Stimulated activated CD8-positive, alpha-beta memory T cell treated with anti-CD3 and anti-CD28 coated beads, Interleukin-4, amount 100 ng/mL, for 24 hours (primary cell): ENCODE data around the gene WDR70.
"Not testable (repeated sequence)": the region's sequence is repeated elsewhere in the genome, so short reads cannot be mapped to it uniquely, and the experiment has no call there.

Experiments
- DNase-seq: peaks from one replicate; pipeline ENCODE4 v3.0.0-alpha.2; 2020; ENCODE audit warnings: low read depth

The WDR70 gene

DNA sequence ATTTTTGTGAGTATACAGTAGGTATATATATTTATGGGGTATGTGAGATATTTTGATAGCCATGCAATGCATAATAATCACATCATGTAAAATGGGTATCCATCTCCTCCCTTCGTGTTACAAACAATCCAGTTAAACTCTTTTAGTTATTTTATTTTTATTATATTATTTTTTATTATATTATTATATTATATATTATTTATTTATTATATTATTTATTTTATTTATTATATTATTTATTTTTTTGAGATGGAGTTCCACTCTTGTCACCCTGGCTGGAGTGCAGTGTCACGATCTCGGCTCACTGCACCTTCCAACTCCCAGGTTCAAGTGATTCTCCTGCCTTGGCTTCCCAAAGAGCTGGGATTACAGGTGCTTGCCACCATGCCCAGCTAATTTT lies 138.6 kb downstream of the WDR70 start:
- no peak for DNase-seq

DNA sequence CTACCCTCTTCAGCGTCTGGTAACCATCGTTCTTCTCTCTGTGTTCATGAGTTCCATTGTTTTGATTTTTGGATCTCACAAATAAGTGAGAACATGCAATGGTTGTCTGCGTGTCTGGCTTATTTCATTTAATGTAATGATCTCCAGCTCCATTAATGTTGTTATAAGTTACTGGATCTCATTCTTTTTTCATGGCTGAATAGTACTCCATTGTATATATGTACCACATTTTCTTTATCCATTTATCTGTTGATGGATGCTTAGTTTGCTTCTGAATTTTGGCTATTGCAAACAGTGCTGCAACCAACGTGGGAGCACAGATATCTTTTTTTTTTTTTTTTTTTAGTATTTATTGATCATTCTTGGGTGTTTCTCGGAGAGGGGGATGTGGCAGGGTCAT lies 139.2 kb downstream of the WDR70 start:
- DNase-seq = not testable (repeated sequence)

DNA sequence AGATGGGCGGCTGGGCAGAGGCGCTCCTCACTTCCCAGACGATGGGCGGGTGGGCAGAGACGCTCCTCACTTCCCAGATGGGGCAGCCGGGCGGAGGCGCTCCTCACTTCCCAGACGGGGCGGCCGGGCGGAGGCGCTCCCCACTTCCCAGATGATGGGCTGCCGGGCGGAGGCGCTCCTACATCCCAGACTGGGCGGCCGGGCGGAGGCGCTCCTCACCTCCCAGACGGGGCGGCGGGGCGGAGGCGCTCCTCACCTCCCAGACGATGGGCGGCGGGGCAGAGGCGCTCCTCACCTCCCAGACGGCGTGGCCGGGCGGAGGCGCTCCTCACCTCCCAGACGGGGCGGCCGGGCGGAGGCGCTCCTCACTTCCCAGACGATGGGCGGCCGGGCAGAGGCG lies 140.2 kb downstream of the WDR70 start:
- no peak for DNase-seq

DNA sequence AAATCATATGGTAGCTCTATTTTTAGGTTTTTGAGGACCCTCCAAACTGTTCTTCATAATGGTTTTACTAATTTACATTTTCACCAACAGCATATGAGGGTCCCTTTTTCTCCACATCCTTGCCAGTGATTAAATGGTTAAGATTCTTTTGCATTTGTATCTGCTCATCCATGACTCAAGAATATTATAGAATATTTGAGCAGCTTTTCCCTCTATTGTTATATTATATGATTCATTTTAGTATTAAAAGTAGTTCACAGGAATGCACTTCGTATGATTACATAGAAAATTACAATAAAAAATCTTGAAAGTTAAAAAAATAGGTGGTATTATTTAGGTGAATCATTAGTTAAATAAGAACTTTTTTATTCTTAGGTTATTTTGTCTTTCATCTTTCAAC lies 140.7 kb downstream of the WDR70 start:
- no peak for DNase-seq

DNA sequence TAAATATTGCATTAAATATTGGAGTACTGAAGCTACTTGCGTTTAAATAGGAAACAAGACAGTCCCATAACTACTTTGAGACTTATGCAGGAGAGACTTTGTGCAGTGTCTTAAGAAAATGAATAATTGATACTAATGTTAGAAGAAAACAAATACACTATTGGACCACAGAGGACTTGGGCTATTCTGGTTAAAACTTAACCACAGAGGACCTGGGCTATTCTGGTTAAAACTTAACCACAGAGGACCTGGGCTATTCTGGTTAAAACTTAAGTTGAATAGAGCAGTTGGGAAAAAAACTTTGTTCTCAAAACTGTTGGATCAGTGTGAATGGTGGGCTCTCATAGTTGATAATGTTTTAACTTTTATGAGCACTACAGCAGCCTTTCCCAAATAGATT lies 141.7 kb downstream of the WDR70 start:
- no peak for DNase-seq

DNA sequence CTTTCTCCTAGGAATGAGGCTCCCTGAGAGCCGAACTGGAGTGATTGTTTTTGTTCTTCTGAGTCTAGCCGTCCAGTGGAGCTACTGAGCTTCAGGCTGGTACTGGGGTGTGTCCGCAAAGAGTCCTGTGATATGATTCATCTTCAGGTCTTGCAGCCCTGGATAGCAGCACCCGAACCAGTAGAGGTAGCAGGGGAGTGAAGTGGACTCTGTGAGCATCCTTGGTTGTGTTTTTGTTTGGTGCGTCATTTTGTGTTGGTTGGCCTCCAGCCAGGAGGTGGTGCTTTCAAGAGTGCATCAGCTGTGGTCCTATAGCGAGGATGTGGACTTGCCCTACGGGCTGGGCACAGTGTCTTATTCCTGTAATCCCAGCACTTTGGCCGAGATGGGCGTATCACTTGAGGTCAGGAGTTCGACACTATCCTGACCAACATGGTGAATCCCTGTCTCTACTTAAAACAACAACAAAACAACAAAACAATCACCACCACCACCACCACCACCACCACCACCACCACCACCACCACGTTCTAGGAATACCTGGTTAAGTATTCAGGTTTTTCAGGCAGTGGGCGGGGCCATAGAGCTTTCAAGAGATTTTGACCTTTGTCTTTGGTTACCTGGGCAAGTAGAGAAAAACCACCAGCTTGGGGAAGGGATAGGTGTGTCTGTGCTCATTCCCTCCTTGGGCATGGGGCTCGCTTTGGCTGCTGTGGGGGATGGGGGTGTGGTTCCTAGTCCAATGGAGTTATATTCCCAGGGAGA lies 154.0 kb downstream of the WDR70 start:
- DNase-seq = no peak

DNA sequence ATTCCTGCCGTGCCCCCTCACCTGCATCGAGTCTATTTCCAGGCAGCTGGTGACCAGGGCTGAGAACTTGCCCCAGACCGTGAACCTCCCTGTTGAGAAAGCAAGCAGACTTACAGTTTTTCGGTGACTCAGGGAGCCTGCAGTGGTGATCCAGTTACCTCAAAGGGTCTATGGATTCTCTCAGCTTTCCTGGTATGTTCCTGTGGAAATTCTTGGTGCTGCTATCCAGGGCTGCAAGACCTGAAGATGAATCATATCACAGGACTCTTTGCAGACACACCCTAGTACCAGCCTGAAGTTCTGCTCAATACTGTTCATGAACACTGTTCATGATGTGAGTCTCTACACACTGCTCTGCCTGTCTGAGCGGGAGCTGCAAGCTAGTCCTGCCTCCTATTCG lies 154.7 kb downstream of the WDR70 start:
- no peak for DNase-seq

DNA sequence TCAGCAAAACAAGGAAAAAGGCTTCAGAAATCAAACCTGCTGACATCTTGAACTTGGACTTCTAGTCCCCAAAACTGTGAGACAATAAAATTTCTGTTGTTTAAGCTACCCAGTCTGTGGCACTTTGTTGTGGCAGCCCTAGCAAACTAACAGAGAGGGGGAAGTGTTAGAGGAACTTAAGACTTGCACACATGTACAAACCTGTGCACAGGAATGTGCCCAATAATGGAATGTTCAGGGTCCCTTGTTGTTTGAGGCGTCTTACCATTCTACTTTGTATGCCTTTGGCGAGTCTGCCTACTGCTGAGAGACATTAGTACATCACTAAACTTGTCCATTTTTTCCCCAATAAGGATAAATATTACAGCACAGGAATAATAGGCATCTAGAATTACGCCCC lies 160.3 kb downstream of the WDR70 start:
- DNase-seq = no peak

DNA sequence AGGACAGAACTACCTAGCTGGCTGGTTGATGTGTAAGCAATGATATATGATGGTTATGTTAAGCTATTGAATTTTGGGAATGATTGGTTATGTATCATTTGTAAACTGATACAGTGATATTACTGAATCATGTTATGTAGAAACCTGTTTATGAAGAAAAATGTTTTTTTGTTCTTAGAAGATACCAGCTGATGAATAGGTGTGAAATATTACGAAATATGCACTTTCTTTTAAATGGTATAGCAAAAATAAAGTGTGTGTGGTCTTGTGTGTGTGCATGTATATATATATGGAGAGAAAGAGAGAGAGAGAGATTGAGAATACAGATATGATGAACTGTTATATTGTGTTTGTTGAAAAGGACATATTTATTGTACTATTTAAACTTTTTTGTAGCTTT lies 164.1 kb downstream of the WDR70 start:
- no peak for DNase-seq

DNA sequence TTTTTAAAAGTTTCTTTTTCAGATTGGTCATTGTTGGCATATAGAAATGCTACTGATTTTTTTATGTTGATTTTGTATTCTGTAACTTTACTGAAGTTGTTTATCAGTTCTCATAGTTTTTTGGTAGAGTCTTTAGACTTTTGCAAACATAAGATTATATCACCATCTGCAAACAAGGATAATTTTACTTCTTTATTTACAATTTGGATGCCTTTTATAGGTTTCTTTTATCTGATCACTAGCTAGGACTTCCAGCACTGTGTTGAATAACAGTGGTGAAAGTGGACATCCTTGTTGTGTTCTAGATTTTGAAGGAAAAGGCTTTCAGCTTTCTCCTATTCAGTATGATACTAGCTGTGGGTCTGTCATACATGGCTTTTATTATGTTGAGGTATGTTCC lies 170.3 kb downstream of the WDR70 start:
- DNase-seq = no peak

DNA sequence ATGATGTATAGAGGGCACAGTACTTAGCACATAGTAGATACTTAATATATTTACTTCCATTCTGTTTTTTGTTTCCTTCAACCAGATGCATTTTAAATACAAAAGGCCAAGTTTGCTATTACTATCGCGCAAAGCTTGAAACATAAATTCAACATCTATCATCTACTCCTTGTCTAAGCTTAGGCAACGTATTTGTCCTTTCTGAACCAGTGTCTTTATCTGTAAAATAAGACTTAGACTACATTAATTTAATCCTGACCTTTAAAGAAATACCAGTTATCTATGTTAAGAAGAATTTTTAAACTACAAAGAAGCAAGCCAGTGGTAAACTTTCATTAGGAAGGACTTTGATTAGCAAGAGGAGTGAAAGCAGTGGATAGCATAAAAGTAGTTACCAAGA lies 173.0 kb downstream of the WDR70 start:
- no peak for DNase-seq

DNA sequence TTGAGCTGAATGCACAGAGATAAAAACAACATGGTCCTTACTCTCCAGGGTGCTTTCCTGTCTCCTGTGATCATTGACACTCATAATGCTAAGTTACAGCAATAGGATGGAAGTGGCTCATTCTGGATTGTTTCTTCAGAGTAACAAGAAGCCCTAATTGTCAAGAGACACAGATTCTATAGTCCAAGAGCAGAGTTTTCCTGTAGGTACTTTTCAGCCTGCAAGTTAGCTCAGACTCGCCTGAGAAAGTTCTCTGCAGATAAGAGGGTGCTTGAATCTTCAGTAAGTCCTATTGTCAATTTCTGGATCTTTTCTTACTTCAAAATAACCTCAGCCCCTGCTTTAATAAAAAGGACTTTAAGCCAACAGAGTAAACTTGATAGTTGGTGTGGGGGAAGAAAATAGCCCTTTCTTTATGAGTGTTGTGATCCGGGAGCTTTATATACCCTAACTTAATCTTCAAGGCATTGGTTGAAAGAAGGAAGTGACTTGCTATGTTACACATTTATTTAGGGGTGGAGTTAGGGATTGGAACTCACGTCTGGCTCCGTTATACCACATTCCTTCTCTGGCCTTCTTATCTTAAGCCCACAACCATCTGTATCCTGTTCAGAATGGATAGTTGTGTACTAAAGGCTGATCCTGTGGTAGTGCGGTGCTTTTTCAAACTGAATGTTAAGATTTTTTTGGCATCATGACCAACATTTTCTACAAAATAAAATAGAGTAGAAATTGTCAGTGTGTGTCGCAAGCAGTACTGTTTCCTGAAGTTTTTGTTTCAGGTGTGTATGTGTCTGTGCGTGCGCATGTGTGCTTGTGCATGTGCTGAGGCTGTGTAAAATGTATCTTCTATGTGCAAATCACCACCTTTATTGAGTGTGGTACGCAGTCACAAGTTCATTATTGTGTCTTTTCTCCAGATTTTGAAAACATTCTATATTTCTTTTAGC lies 173.9 kb downstream of the WDR70 start:
- DNase-seq = no peak

DNA sequence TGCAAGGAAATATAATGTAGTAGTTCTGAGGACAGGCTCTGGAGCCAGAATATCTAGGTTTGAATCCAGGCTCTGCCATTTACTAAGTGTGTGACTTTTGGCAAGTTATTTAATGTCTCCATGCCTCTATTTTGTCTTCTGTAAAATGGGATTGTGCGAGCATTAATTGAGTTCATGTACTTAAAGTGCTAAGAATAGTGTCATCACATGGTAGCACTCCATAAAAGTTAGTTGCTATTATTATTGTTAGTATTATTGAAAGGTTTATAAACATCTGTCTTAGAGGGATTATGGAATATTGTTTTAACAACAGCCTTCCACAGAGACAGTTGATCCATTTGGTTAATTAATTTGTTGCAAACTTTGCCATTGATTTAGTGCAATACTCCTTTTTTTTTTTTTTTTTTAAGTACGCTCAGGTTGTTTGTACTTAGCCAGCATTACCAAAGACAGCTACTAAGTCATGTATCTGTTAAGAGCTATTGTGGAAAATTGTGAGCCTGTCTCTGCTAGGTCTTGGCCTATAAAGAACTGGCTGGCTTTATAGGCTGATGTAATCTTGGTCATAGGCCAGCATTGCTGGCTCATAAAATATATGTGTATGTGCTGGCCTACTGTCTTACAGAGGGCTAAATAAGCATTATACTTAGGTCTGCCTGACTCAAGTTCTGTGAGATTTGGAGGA lies 174.7 kb downstream of the WDR70 start:
- no peak for DNase-seq

DNA sequence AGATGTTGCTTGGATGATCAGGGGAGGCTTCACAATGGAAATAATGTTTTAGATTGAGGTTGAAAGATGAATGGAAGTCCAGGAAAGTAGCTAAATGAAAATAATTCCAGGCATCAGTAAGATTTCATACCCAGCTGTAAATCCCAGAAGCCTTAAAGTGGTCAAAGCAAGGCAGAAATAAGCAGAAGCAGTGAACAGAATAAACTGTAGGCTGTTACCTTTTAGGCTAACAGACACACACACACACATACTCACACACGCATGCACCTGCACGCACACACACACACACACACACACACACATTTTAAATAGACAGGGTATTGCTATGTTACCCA lies 175.3 kb downstream of the WDR70 start:
- no peak for DNase-seq

DNA sequence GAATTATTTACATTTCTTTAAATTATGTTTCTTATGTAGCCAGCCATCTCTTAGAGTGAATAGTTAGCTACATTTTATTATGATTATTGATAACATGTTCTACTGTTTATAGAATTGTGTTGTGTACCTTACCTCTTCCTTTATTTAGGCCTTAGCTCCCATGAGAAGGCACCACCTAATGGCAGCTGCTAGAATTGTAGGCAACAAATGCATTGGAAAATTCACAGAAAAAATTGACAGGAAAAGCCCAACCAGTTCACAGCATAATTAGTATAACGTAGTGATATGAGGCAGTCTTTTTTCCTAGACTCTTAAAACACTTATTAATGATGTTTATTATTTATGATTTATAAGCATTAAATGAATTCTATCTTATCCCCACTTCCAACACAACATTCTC lies 175.8 kb downstream of the WDR70 start:
- no peak for DNase-seq

DNA sequence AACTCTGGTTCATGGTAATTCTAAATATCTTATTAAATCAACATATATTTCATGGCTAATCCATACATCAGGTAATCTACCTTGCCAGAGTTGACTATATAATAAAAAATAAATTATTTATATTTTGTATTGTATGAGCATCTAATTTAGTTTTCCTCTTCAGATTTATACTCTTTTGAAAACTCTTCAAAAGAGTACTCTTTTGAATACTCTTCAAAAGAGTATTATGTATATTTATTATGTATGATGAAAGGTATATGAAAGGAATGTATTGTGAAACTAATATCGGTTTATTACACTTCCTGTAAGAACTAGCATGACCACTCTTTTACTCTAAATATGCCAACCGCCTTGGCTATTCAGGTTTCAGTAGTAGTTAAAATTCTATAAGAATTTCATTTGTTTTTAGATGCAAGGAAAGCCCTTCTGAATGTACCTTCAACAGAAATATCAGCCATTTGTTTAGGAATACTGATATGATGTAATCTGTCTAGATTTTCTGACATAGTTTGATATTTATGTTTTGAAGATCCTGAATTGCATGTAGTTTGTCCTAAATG lies 178.7 kb downstream of the WDR70 start:
- no peak for DNase-seq

DNA sequence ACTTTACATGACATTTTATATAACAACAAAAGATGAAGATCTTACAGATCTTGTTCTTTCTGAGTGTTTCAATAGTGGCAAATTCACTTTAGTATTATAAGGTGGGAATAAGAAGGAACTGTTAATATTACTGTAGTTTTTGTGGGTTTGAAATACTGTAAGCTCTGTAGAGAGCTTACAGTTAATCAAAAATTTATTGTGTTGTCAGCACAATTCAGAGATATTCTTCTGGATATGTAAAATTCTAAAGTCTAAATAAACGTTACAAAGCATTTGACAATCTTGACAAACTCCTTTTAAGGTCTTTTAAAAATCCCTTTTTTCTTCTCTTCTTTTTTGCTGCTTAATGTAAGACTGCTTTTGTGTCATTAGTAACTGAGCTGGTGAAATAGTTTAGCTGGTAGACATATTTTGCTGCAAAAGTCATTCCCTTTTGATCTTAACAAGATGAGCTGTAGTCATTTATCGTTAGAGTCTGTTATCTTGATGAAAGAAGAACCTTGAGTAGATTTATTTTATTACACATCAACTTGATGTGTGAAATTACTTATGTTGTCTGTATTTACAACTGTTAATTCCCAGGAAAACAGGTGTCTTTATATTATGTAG lies 186.0 kb downstream of the WDR70 start:
- DNase-seq = no peak

DNA sequence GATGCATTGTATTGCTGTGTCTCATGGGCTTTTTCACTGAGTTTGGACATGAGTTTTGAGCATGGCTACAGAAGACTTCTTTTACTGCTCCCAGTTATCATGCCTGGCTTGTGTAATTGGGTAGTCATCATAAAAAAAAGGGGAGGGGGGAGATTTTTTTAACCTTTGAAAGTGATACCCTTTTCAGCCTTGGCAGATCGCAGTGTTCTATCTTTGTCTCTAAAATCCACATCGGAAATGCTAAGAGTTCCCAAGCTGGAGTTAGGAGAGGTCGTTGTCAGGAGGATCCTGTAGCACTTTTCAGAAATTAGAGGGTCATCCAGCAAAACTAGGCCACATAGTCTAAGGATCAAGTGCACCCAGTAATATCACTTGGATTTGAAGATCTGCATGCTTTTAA lies 188.4 kb downstream of the WDR70 start:
- no peak for DNase-seq

DNA sequence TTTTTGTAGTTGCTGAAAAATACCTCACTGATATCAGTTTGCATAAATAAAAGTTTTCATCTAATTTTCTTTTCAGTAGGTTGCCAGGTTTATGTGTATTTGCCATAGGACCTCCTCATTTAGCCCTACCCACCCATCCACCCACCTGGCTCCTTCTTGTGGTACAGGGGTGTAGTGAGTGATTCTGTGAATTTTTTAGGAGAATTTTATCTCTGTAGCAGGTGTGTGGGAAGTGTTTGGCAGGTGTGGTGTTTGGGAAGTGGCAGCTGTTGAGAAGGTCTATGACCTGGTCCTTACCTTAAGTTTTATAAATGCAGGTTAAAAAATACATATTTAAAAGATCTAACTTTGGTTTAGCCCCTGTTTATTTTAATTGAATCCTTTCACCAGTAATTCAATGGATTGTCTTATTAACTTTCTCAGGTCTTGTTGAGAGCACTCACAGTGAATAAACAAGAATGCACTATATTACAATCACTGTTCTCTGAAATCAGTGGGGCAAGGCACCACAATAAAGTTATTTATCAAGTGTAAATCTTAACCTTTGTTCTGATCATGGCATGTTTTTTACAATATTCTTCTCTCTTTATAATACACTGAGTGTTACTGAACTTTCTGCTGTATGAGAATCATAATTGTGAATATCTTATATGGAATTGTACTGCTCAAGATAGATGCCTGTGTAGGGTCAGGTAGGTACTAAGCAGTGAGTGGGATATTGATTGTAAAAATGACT lies 189.1 kb downstream of the WDR70 start:
- DNase-seq = no peak

DNA sequence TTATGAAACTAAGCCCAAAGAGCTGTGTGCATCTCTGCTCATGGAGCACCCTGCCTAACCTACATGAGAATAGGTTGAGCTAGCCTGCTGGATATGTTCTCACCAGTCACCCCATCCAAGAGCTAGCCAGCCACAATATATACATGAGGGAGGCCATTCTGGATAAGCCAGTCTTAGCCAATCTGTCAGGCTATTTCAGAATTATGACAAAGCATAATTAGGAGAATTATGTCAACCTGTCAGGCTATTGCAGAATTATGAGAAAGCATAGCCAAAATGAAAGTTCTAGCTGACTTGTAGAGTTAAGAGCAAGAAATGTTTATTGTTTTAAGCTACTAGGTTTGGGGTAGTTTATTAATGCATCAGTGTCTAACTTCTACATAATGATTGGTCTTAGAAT lies 189.8 kb downstream of the WDR70 start:
- DNase-seq = no peak

DNA sequence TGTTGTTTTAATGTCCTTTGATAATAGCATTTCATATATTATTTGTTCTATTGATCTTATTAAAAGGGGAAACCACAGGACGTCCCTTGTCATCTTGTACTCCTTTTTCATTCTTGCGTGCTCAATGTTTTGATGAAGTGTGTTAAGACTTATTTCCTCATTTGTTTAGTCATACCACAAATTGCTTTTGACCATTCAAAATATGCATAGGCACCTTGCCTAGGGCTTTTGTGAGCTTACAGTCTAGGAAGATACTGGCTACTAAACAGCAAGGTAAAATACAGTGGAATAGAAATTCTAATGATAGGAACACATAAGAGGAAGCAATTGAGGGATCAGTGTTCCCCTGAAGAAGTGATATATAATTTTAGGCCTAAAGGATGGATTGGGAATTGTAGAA lies 190.3 kb downstream of the WDR70 start:
- no peak for DNase-seq

DNA sequence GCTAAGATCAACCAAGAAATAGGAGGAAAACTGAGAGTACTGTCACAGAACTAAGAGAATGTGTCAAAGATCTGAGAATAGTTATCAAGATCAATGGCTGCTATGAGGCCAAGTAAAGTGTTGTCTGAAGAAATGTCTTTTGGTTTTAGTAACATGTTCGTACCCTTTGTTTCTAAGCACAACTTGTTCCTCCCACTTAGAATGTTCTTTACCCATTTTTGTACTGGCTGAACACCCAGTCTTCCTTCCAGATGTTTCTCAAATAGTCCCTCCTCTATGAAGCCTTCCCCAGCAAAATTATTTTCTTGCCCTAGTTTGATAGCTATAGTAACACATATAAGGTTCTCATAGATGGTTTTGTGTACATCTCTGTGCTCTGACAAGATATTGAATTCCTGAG lies 191.5 kb downstream of the WDR70 start:
- no peak for DNase-seq
